PC-9 (cell line): ENCODE measurements around the gene CWC22.

ENCODE experiments used
- CTCF ChIP-seq: fragments of 200-600 bp; sonication (generic); conservative IDR thresholded peaks from 2 replicates; pipeline ENCODE4 v1.6.1; 2017; ENCODE audit warnings: mixed run types, antibody characterized with exemption, mild to moderate bottlenecking, moderate library complexity
- EZH2 ChIP-seq: fragments of 200-600 bp; sonication (generic); IDR thresholded peaks from 2 replicates; pipeline ENCODE4 v1.8.0; 2017; ENCODE audit warnings: antibody characterized with exemption, low read depth

GRCh38 chr2:179900655-179901054, 106.4 kb downstream of the CWC22 start:
- TF ChIP-seq CTCF (no peak), EZH2 (no peak)
